ENCODE data around the gene PEPD. TPM values are rescaled to one million over a fixed set of nuclear protein-coding genes. Genes with fewer than 3 reads are reported as not detected.

PEPD gene
- total RNA-seq, 1 experiment from 2014 or later, result 14.2 TPM

DNA sequence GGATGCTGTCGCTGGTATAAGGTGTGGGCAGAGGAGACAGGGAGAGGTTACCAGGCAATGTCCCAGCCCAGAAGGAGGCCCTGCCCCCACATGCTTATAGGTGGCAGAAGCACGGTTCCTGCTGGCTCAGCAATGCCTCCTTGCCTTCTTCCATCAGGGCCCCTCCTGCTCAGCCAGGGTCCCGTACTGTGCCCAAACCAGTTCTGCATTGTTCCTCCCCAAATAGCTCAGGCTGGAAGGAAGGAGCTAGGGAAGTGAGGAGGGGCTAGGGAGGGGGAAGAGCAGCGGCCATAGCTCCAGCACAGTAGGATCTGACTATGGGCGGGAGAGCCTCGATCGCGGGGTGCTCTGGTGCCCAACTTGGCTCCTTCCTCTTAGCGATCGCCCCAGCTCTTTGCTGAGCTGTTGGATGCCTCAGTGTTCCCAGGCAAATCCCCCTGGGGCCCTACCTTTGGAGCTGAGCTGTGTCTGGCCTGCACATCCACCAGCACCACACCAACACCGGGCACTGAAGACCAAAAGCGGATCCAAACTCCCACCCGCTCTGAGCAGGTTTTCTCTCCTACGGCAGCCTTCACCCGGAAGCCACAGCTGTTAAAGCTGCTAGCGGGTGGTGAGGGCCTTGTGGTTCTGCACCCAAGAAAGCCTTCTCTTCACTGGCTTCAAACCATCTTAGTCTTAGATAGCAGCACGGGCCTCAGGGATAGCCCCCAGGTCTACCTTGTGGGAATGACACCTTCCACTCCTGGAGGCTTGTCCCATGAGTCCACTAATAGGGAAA lies 32.1 kb upstream of the PEPD start:
- H3K27me3 ChIP-seq (ENCODE audit: low read length), result no peaks in the 10 kb centered on the region
- peaks cover 6% of the 10 kb centered on the region; the same call in 1 of the 2 replicates for H3K4me1 ChIP-seq (ENCODE audit: low read length)
- no peaks in the 10 kb centered on the region for H4K20me1 ChIP-seq (ENCODE audit: insufficient read depth, low read depth, low read length)
- DNase-seq, result no peak
- no peak overlapping the region for H3K9ac ChIP-seq (ENCODE audit: low read length)
- H3K9me2 ChIP-seq (replicated peaks; ENCODE audit: insufficient read depth, low read length), result no peaks in the 10 kb centered on the region
- H3K9me3 ChIP-seq (ENCODE audit: low read length), result no peaks in the 10 kb centered on the region
- no peak overlapping the region for H3K4me2 ChIP-seq (ENCODE audit: low read depth, low read length, poor library complexity, severe bottlenecking)
- no peak overlapping the region for H2AFZ ChIP-seq (ENCODE audit: low read length)
- no peaks in the 10 kb centered on the region for H3K36me3 ChIP-seq (ENCODE audit: insufficient read depth, low read length)
- no peak overlapping the region for H3K4me3 ChIP-seq (ENCODE audit: low read length)
- no peak overlapping the region for H3K27ac ChIP-seq (ENCODE audit: low read length)
- no peaks in the 10 kb centered on the region for H3K79me2 ChIP-seq (ENCODE audit: low read length)

DNA sequence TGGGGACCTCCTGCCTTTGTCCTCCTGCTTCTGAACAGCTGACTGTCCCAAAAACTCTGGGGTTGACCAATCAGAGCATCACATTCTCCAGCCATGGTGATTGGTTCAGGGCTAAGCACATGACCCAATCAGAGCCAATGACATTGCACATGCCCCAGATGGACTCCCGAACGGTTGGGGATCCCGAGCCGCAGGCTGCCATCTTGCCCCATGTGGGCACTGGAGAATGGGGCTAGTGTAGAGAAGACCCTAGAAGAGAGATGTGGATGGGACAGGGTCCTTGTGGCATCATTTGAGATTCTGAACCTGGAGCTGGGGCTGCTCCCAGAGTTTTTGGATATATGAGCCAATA lies 31.3 kb upstream of the PEPD start:
- Histone ChIP-seq H3K79me2 (ENCODE audit: low read length) (no peaks in the 10 kb centered on the region), H3K9me2 (replicated peaks; ENCODE audit: insufficient read depth, low read length) (no peaks in the 10 kb centered on the region), H3K9me3 (ENCODE audit: low read length) (no peaks in the 10 kb centered on the region), H3K27ac (ENCODE audit: low read length) (no peak overlapping the region), H3K4me3 (ENCODE audit: low read length) (no peak overlapping the region), H3K4me1 (ENCODE audit: low read length) (peaks cover 6% of the 10 kb centered on the region; the same call in 1 of the 2 replicates), H3K36me3 (ENCODE audit: insufficient read depth, low read length) (no peaks in the 10 kb centered on the region), H3K27me3 (ENCODE audit: low read length) (no peaks in the 10 kb centered on the region), H3K4me2 (ENCODE audit: low read depth, low read length, poor library complexity, severe bottlenecking) (no peak overlapping the region), H4K20me1 (ENCODE audit: insufficient read depth, low read depth, low read length) (no peaks in the 10 kb centered on the region), H3K9ac (ENCODE audit: low read length) (no peak overlapping the region), H2AFZ (ENCODE audit: low read length) (no peak overlapping the region)
- DNase-seq, result no peak

DNA sequence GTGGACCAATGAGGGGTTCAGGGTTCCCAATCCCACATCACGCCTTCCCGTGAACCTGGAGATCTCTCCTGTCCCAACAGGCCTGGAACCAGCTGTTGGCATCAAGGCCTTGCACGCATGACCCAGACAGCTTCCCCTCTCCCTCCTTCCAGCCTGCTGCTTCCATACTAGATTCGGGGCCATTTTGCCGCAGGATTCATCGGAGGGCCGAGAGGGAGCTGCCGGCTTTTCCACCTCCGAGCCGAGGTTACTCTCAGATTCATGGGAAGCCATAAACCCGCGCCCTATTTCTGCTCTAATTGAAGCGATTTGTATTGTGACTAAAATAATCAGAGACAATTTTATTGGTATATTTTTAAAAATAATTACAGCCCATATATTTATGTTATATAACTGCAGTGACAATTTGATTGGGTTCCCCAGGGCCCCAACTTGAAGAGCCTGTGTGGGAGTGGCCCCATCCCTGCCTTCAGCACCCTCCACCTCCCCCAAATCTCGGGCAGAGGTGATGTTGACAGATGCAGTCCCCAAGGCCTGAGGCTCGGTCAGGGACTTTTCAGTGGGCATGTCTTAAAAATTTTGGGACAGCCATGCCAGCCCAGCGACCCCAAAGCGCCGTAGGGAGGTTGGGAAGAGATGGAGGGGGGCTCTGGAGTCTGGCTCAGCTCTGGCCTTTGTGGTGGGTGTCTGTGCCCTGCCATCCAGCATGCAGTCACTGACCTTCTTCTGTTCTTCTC lies 30.8 kb upstream of the PEPD start:
- Histone ChIP-seq H2AFZ (ENCODE audit: low read length) (no peak overlapping the region), H3K4me1 (ENCODE audit: low read length) (peaks cover 6% of the 10 kb centered on the region; the same call in 1 of the 2 replicates), H3K36me3 (ENCODE audit: insufficient read depth, low read length) (no peaks in the 10 kb centered on the region), H3K9ac (ENCODE audit: low read length) (no peak overlapping the region), H3K4me3 (ENCODE audit: low read length) (no peak overlapping the region), H3K27ac (ENCODE audit: low read length) (no peak overlapping the region), H3K79me2 (ENCODE audit: low read length) (no peaks in the 10 kb centered on the region), H3K4me2 (ENCODE audit: low read depth, low read length, poor library complexity, severe bottlenecking) (no peak overlapping the region), H4K20me1 (ENCODE audit: insufficient read depth, low read depth, low read length) (no peaks in the 10 kb centered on the region), H3K9me2 (replicated peaks; ENCODE audit: insufficient read depth, low read length) (no peaks in the 10 kb centered on the region), H3K9me3 (ENCODE audit: low read length) (no peaks in the 10 kb centered on the region), H3K27me3 (ENCODE audit: low read length) (no peaks in the 10 kb centered on the region)
- no peak for DNase-seq

DNA sequence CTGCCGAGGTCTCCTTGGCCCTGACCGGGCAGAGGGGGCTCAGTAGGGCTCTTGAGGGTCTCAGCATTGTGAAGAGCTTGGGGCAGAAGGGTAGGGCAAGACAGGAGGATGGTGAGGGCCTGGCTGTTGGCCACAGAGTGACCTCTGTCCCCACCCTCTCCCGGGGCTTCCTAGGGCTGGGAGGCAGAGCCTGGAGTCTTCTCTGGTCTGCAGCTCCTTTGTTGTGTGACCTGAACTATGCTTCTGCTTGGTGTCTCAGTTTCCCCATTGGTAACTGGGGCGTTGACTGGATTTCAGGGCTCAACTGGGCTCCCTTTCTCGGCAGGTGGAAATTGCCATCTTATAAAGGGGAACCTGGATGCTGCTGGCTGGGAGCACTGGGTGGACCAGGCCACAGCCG lies 30.1 kb upstream of the PEPD start:
- H4K20me1 ChIP-seq (ENCODE audit: insufficient read depth, low read depth, low read length), result no peaks in the 10 kb centered on the region
- no peaks in the 10 kb centered on the region for H3K79me2 ChIP-seq (ENCODE audit: low read length)
- no peaks in the 10 kb centered on the region for H3K36me3 ChIP-seq (ENCODE audit: insufficient read depth, low read length)
- peaks cover 6% of the 10 kb centered on the region; the same call in 1 of the 2 replicates for H3K4me1 ChIP-seq (ENCODE audit: low read length)
- no peaks in the 10 kb centered on the region for H3K9me2 ChIP-seq (replicated peaks; ENCODE audit: insufficient read depth, low read length)
- H3K4me3 ChIP-seq (ENCODE audit: low read length), result no peak overlapping the region
- H3K9ac ChIP-seq (ENCODE audit: low read length), result no peak overlapping the region
- no peaks in the 10 kb centered on the region for H3K9me3 ChIP-seq (ENCODE audit: low read length)
- no peak overlapping the region for H3K27ac ChIP-seq (ENCODE audit: low read length)
- no peak overlapping the region for H2AFZ ChIP-seq (ENCODE audit: low read length)
- H3K4me2 ChIP-seq (ENCODE audit: low read depth, low read length, poor library complexity, severe bottlenecking), result no peak overlapping the region
- H3K27me3 ChIP-seq (ENCODE audit: low read length), result no peaks in the 10 kb centered on the region
- no peak for DNase-seq

DNA sequence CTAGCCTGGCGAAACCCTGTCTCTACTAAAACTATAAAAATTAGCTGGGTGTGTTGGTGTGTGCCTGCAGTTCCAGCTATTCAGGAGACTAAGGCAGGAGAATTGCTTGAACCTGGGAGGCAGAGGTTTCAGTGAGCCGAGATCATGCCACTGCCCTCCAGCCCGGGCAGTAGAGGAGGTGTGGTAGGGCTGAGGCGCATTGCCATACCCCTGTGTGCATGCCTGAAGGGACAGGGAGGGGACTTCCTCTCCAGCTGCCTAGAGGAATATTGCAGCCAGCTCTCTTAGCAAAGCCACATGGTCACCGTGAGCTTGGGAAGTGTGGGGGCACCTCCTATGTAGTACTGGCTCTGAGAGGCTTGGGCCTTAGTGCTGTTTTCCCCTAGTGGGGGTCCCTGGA lies 29.2 kb upstream of the PEPD start:
- Histone ChIP-seq H3K4me3 (ENCODE audit: low read length) (no peak overlapping the region), H3K79me2 (ENCODE audit: low read length) (no peaks in the 10 kb centered on the region), H3K27ac (ENCODE audit: low read length) (no peak overlapping the region), H3K9ac (ENCODE audit: low read length) (no peak overlapping the region), H4K20me1 (ENCODE audit: insufficient read depth, low read depth, low read length) (no peaks in the 10 kb centered on the region), H3K27me3 (ENCODE audit: low read length) (no peaks in the 10 kb centered on the region), H3K36me3 (ENCODE audit: insufficient read depth, low read length) (no peaks in the 10 kb centered on the region), H2AFZ (ENCODE audit: low read length) (no peak overlapping the region), H3K9me3 (ENCODE audit: low read length) (no peaks in the 10 kb centered on the region), H3K4me2 (ENCODE audit: low read depth, low read length, poor library complexity, severe bottlenecking) (no peak overlapping the region), H3K4me1 (ENCODE audit: low read length) (peaks cover 6% of the 10 kb centered on the region; the same call in 1 of the 2 replicates), H3K9me2 (replicated peaks; ENCODE audit: insufficient read depth, low read length) (no peaks in the 10 kb centered on the region)
- no peak for DNase-seq

DNA sequence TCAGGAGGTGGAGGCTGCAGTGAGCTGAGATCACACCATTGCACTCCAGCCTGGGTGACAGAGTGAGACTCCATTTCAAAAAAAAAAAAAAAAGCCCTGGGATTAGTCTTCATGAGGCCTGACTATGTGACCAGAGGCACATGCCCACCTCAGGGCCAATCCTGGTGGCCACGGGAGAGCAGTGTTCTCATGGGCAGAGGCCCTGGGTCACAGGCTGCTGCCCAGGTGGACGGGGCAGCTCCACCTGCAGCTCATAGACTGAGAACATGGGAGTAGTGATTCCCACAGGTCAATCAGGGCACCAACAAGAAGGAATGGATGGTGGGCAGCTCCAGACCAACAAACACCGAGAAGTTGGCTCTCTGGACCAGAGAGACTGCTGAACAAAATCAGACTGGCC lies 26.1 kb upstream of the PEPD start:
- Histone ChIP-seq H3K9ac (ENCODE audit: low read length) (no peak overlapping the region), H3K9me3 (ENCODE audit: low read length) (no peaks in the 10 kb centered on the region), H3K9me2 (replicated peaks; ENCODE audit: insufficient read depth, low read length) (no peaks in the 10 kb centered on the region), H4K20me1 (ENCODE audit: insufficient read depth, low read depth, low read length) (no peaks in the 10 kb centered on the region), H3K4me3 (ENCODE audit: low read length) (no peak overlapping the region), H3K36me3 (ENCODE audit: insufficient read depth, low read length) (no peaks in the 10 kb centered on the region), H3K4me1 (ENCODE audit: low read length) (no peaks in the 10 kb centered on the region), H3K27me3 (ENCODE audit: low read length) (no peaks in the 10 kb centered on the region), H3K79me2 (ENCODE audit: low read length) (no peaks in the 10 kb centered on the region), H3K4me2 (ENCODE audit: low read depth, low read length, poor library complexity, severe bottlenecking) (no peak overlapping the region), H3K27ac (ENCODE audit: low read length) (no peak overlapping the region), H2AFZ (ENCODE audit: low read length) (no peak overlapping the region)
- DNase-seq, result no peak

DNA sequence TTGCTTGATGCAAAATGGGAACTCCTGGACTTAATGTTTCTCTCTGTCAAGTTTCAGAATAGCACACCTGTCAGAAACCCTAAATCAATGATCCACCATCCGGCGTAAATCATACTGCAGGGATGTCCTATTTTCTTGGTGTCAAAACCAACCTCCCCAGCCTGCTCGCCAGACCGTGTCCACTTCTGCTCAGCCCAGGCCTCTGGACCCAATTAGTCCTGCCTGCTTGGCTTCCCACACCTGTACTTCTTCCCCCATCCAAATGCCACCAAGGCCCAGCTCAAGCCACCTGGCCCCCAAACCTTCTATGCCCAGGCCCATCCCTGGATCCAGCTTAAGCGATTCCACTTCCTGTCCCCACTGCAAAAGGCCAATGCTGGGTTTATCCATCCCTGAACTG lies 25.1 kb upstream of the PEPD start:
- no peaks in the 10 kb centered on the region for H3K27me3 ChIP-seq (ENCODE audit: low read length)
- H3K9ac ChIP-seq (ENCODE audit: low read length), result no peak overlapping the region
- H2AFZ ChIP-seq (ENCODE audit: low read length), result no peak overlapping the region
- DNase-seq, result no peak
- H3K27ac ChIP-seq (ENCODE audit: low read length), result no peak overlapping the region
- no peaks in the 10 kb centered on the region for H3K9me3 ChIP-seq (ENCODE audit: low read length)
- H3K79me2 ChIP-seq (ENCODE audit: low read length), result no peaks in the 10 kb centered on the region
- H3K4me3 ChIP-seq (ENCODE audit: low read length), result no peak overlapping the region
- H3K9me2 ChIP-seq (replicated peaks; ENCODE audit: insufficient read depth, low read length), result no peaks in the 10 kb centered on the region
- no peaks in the 10 kb centered on the region for H4K20me1 ChIP-seq (ENCODE audit: insufficient read depth, low read depth, low read length)
- no peak overlapping the region for H3K4me2 ChIP-seq (ENCODE audit: low read depth, low read length, poor library complexity, severe bottlenecking)
- H3K36me3 ChIP-seq (ENCODE audit: insufficient read depth, low read length), result no peaks in the 10 kb centered on the region
- H3K4me1 ChIP-seq (ENCODE audit: low read length), result no peaks in the 10 kb centered on the region

DNA sequence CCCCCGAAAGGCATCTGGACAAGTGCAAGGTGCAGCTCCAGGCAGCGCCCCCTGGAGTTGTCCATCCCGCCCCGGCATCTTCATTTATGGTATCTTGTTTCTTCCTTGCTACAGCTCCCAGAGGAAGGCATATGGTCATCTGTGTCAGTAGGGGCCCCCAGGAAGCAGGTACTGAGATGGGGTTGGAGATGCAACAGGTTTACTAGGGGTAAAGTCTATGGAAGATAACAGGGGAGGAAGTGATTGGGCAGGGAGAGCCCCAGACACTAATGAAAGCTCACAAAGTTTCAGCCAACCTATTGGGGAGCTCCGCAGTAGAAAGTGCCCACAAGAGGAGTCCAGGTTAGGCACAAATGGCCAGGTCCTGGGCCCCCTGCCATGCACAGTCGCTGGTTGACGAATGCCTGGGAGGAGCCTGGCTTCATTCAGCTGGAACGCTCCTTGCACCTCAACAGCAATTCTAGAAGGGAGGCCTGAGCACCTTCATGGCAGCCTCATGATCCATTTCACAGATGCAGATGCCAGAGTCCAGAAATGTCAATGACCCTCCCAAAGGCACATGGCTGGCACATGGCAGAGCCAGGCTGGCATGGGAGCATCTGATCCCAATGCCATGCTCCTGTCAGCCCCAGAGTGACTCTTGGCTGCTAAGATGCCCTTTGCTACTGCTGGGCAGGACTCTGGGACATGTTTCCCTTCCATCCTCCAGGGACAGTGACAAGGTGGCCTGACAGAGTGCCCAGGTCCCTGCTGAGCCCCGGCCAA lies 23.8 kb upstream of the PEPD start:
- no peaks in the 10 kb centered on the region for H3K36me3 ChIP-seq (ENCODE audit: insufficient read depth, low read length)
- no peak overlapping the region for H3K27ac ChIP-seq (ENCODE audit: low read length)
- DNase-seq, result no peak
- H3K4me1 ChIP-seq (ENCODE audit: low read length), result no peaks in the 10 kb centered on the region
- no peak overlapping the region for H2AFZ ChIP-seq (ENCODE audit: low read length)
- no peak overlapping the region for H3K4me3 ChIP-seq (ENCODE audit: low read length)
- no peaks in the 10 kb centered on the region for H4K20me1 ChIP-seq (ENCODE audit: insufficient read depth, low read depth, low read length)
- no peaks in the 10 kb centered on the region for H3K9me3 ChIP-seq (ENCODE audit: low read length)
- H3K9me2 ChIP-seq (replicated peaks; ENCODE audit: insufficient read depth, low read length), result no peaks in the 10 kb centered on the region
- H3K4me2 ChIP-seq (ENCODE audit: low read depth, low read length, poor library complexity, severe bottlenecking), result no peak overlapping the region
- H3K79me2 ChIP-seq (ENCODE audit: low read length), result no peaks in the 10 kb centered on the region
- H3K9ac ChIP-seq (ENCODE audit: low read length), result no peak overlapping the region
- no peaks in the 10 kb centered on the region for H3K27me3 ChIP-seq (ENCODE audit: low read length)

Data from Karpas-422 (cell line).